Mucosa of stomach (tissue), 1 donor: ENCODE results near the gene PRSS57.
"Not testable (repeated sequence)": the region's sequence is repeated elsewhere in the genome, so short reads cannot be mapped to it uniquely, and the experiment has no call there.

Source experiments
- H3K27me3 ChIP-seq: one replicate; pipeline ENCODE4 v1.7.0; 2013; ENCODE audit warnings: mild to moderate bottlenecking, low read length; ENCODE audit not compliant: control insufficient read depth, insufficient read depth
- H3K36me3 ChIP-seq: one replicate; pipeline ENCODE4 v1.7.0; 2013; ENCODE audit warnings: low read length; ENCODE audit not compliant: control insufficient read depth, insufficient read depth
- H3K4me1 ChIP-seq: one replicate; pipeline ENCODE4 v1.7.0; 2013; ENCODE audit warnings: mild to moderate bottlenecking, low read length; ENCODE audit not compliant: control insufficient read depth, insufficient read depth
- H3K4me3 ChIP-seq: one replicate; pipeline ENCODE4 v1.7.0; 2013; ENCODE audit warnings: low read length
- H3K9ac ChIP-seq: one replicate; pipeline ENCODE4 v1.7.0; 2013; ENCODE audit warnings: mild to moderate bottlenecking, low read length, moderate library complexity
- H3K9me3 ChIP-seq: one replicate; pipeline ENCODE4 v1.7.0; 2013; ENCODE audit warnings: mild to moderate bottlenecking, low read length, moderate library complexity; ENCODE audit not compliant: control insufficient read depth
- donor health status: Pancreatic carcinoma.

PRSS57 gene

DNA sequence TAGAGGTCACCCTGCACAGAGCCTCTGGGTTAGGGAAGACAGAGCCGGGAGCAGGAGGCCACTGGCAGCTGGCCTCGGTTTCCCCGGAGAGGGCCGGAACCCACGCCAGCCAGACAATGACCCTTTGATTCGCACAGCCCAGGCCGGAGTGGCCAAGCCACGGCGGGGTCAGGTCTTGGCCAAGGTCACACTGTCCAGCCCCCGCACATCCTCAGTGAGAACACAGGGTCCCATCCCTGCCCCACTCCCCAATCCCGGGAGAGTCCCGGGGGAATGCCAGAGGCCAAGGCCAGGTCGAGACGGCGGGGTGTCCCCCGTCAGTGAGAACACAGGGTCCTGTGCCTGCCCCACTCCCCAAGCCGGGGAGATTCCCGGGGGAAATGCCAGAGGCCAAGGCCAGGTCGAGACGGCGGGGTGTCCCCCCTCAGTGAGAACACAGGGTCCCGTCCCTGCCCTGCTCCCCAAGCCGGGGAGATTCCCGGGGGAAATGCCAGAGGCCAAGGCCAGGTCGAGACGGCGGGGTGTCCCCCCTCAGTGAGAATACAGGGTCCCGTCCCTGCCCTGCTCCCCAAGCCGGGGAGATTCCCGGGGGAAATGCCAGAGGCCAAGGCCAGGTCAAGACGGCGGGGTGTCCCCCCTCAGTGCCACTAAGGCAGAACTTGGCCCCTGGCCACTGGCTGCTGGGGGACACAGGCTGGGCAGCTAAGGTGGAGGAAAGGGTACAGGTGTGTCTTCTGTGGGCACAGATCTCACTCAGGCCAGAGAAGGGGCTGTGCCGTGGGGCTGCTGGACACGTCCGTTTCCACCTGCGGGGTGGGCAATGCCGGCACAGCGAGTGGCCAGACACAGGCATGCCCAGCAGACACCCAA is 20.7 kb downstream of the PRSS57 start:
- no peak overlapping the region for H3K4me3 ChIP-seq
- peaks cover 10% of the 10 kb centered on the region for H3K4me1 ChIP-seq
- no peaks in the 10 kb centered on the region for H3K36me3 ChIP-seq
- no peak overlapping the region for H3K9ac ChIP-seq
- no peaks in the 10 kb centered on the region for H3K9me3 ChIP-seq
- peaks cover 33% of the 10 kb centered on the region for H3K27me3 ChIP-seq

DNA sequence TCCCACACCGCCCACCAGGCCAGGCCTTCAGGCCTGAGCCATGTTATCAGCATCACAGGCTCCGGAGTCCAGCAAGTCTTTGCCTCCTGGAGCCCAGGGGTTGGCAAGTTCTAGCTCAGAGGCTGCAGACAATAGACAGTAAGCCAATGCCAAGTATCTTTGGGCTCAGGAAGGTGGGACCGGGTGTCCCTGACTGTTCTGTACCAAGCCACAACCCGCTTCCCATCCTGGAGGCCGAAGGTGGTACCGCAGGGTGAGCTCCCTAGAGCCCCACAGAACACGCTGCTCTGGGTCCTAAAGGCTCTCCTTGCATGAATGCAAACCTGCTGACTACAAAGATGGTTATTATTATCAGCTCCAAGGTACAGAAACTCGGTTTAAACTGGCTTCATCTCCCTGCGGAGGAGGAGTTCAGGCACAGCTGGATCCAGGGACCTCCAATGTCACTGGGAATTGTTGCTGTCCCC is 24.6 kb downstream of the PRSS57 start:
- Histone ChIP-seq H3K27me3 (peaks cover 10% of the 10 kb centered on the region), H3K4me1 (peaks cover 1% of the 10 kb centered on the region), H3K9me3 (no peaks in the 10 kb centered on the region)

DNA sequence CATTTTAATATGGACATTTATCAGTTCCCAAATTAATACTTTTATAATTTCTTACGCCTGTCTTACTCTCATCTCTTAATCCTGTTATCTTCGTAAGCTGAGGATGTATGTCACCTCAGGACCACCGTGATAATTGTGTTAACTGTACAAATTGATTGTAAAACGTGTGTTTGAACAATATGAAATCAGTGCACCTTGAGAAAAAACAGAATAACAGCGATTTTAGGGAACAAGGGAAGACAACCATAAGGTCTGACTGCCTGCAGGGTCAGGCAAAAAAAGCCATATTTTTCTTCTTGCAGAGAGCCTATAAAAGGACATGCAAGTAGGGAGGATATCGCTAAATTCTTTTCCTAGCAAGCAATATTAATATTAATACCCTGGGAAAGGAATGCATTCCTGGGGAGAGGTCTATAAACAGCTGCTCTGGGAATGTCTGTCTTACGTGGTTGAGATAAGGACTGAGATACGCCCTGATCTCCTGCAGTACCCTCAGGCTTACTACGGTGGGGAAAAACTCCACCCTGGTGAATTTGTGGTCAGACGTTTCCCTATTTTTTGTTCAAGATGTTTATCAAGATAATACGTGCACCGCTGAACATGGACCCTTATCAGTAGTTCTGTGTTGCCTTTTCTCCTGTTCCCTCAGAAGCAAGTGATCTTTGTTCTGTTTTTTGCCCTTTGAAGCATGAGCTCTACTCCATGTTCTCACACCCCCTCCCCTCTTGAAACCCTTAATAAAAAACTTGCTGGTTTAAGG is 26.4 kb downstream of the PRSS57 start:
- not testable (repeated sequence) for H3K9ac ChIP-seq, H3K4me1 ChIP-seq

More for the DNA sequence above, 24.6 kb downstream of the PRSS57 start:
- H3K36me3 ChIP-seq = no peaks in the 10 kb centered on the region
- H3K9ac ChIP-seq = no peak overlapping the region
- no peak overlapping the region for H3K4me3 ChIP-seq

DNA sequence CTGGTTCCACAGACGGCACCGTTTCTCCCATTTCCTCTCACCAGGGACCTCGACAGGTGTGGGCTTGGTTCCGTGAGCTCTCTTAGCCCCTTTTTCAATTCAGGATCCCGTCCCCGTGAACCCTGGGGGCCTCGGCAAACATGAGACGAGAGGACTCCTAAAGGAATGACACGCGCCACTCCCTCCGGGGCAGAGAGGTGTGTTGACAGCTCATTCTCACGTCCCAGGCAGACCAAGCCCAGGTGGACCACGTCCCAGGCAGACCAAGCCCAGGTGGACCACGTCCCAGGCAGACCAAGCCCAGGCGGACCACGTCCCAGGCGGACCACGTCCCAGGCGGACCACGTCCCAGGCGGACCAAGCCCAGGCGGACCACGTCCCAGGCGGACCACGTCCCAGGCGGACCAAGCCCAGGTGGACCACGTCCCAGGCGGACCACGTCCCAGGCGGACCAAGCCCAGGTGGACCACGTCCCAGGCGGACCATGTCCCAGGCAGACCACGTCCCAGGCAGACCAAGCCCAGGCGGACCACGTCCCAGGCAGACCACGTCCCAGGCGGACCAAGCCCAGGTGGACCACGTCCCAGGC is 28.2 kb downstream of the PRSS57 start:
- H3K9me3 ChIP-seq, H3K4me3 ChIP-seq, H3K27me3 ChIP-seq, H3K36me3 ChIP-seq, H3K9ac ChIP-seq: not testable (repeated sequence)
- H3K4me1 ChIP-seq = peaks cover 10% of the 10 kb centered on the region

More for the DNA sequence above, 26.4 kb downstream of the PRSS57 start:
- not testable (repeated sequence) for H3K9me3 ChIP-seq, H3K27me3 ChIP-seq, H3K4me3 ChIP-seq, H3K36me3 ChIP-seq

DNA sequence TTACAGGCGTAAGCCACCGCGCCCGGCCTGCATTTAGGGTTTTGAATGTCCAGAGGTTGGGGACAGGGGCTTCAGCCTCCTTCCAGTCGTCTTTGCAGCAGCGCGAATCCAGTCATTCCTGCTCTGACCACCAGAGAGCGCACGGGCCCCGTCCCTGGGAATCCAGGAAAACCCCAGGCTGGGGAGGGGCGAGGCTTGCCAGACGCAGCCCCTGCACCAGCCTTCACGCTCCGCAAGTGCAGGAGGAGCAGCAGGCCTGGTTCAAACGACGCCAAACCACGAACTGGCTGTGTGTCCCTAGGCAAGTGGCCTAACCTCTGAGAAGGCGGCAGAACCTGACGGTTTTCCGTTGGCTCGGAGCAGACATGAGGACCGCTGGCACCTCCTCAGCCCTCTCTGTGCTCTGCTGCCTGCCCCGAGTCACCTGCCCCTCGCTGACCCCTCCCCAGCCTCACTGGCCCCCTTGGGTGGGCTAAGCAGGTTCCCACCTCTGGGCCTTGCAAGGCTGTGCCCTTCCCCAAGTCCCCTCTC is 30.3 kb downstream of the PRSS57 start:
- Histone ChIP-seq H3K4me3 (no peak overlapping the region), H3K36me3 (no peaks in the 10 kb centered on the region), H3K9ac (peak overlapping the region; percentile 34), H3K9me3 (no peaks in the 10 kb centered on the region), H3K4me1 (peaks cover 27% of the 10 kb centered on the region), H3K27me3 (no peaks in the 10 kb centered on the region)

DNA sequence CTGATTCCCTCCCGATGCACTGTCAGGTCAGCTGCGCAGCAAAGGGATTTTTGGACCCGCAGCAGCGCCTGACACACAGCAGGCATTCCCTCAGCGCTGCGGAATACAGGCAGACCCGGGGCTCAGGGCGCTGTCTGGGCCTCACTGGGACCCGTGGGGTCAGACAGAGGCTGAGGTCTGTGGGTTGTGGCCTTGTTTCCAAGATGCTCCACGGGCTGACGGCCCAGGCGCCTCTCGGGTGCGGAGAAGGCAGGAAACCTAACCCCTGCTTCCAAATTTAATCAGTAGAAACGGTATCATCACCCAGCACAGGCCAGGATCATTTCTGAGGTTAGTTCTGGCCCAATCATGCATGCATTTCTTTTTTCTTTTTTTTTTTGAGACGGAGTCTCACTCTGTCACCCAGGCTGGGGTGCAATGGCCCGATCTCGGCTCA is 31.6 kb downstream of the PRSS57 start:
- H3K36me3 ChIP-seq = no peaks in the 10 kb centered on the region
- H3K9me3 ChIP-seq = no peaks in the 10 kb centered on the region
- no peaks in the 10 kb centered on the region for H3K27me3 ChIP-seq
- peak overlapping the region; percentile 63 for H3K4me3 ChIP-seq
- peak overlapping the region; percentile 68 for H3K9ac ChIP-seq
- peaks cover 39% of the 10 kb centered on the region for H3K4me1 ChIP-seq

DNA sequence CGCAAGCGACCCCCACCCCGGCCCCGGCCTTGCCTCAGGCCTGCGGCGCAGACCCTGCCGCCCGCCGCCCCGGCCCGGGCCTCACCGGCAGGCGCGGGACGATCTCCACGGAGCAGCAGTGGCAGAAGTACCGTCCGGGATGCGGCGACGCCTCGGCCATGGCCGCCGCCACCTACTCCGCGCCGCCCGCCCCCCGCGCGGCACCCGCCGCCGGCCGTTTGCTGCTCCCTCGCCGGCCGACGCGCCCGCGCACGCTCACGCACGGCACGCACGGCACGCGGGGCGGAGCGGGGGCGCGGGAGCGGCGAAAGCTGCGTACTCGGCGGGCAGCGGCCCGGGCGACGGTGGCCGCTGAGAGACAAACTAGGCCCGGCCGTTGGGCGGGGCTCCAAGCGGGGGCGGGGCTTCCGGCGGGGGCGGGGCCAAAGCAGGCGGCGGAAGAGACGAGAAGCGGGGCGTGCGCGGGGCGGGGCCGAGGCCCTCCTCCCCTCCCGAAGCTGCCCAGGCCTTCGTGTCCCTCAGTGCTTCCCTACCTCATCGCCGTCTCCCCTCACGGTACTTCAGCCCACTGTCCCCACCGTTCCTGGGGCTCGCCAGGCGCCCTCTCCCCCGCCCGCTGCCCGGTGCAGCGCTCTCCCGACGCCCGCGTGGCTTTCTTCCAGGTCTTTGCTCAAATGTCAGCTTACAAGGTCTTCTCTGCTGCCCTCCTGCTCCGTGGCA is 32.1 kb downstream of the PRSS57 start, which contains the start of gene RNF126:
Gene RNF126, minus strand, starts transcription at position 253 of the 720 bp plus-strand sequence. Its CDS starts 93 bp downstream, at position 160.
- Histone ChIP-seq H3K4me1 (peaks cover 45% of the 10 kb centered on the region), H3K9ac (peak within 1 kb of the TSS; percentile 85)

DNA sequence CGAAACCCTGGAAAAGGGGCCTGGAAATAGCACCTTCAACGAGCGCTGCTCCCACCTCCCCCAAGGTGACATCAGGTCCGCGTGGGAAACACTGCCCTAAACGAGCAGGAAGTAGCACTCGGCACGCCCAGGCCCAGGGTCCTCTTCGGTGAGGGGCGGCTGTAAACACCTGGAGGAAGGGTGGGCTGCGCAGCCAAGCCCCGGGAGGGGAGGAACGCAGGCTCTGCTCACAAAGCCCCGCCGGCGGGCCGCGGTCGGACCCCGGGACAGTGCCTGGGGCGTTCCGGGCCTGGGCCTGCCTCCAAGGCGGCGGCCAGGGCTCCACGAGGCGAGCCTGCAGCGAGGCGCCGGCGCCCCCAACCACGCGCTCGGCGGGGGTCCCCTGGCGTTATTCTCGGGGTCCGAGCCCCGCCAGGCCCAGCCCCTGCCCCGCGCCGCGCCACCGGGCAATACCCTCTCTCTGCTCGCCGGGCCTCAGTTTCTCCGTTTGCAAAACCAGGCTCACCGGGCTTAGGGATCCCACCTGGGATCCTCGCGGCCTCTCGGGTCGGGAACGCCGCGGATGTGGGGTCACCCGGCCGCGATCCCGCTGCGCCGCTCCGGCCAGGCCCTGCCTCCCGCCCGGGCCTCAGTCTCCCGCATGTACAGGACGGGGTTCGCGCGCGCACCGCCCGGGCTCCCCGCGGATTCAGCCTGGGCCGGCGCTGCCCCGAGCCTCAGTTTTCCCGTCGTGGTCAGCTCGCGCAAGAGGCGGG is 32.9 kb downstream of the PRSS57 start:
- Histone ChIP-seq H3K4me3 (peak overlapping the region; percentile 74), H3K4me1 (peaks cover 50% of the 10 kb centered on the region), H3K9ac (peak overlapping the region; percentile 85), H3K36me3 (no peaks in the 10 kb centered on the region), H3K27me3 (no peaks in the 10 kb centered on the region), H3K9me3 (no peaks in the 10 kb centered on the region)

More for the DNA sequence above, 32.1 kb downstream of the PRSS57 start, which contains the start of gene RNF126:
- no peaks in the 10 kb centered on the region for H3K9me3 ChIP-seq
- H3K36me3 ChIP-seq = no peaks in the 10 kb centered on the region
- no peaks in the 10 kb centered on the region for H3K27me3 ChIP-seq
- H3K4me3 ChIP-seq = peak within 1 kb of the TSS; percentile 74

DNA sequence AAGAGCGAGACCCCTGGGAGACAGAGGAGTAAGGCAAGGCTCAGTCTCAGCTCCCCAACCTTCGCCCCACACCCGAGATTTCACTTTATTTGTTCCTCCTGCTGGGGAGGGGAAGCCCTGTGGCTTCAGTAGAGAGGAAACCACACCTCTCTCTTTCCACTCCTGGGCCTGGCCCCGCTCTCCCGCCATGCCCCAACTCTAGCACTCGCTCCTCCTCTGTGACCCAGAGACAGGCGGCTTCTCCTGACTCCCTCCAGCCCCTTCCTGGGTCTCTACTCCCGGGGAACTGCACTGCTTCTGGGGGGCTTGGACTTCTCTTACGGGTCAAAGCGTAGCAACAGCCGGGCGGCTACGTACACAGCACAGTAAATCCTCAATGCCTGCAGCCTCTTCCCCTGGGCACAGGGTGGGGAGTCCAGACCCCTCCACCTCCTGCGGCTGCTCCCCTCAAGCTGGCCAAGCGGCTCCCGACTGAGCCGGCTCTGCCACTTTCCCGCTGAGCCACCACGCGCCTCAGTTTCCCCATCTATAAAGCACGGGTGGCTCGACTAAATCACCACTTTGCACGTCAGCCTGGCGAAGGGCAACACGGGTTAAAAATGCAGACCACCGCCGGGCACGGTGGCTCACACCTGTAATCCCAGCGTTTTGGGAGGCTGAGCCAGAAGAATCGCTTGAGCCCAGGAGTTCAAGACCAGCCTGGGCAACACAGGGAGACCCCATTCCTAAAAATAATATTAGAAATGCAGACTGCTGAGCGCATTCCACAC is 33.6 kb downstream of the PRSS57 start:
- peak overlapping the region; percentile 74 for H3K4me3 ChIP-seq
- peaks cover 55% of the 10 kb centered on the region for H3K4me1 ChIP-seq
- no peaks in the 10 kb centered on the region for H3K9me3 ChIP-seq
- H3K27me3 ChIP-seq = no peaks in the 10 kb centered on the region
- no peaks in the 10 kb centered on the region for H3K36me3 ChIP-seq
- peak overlapping the region; percentile 85 for H3K9ac ChIP-seq

DNA sequence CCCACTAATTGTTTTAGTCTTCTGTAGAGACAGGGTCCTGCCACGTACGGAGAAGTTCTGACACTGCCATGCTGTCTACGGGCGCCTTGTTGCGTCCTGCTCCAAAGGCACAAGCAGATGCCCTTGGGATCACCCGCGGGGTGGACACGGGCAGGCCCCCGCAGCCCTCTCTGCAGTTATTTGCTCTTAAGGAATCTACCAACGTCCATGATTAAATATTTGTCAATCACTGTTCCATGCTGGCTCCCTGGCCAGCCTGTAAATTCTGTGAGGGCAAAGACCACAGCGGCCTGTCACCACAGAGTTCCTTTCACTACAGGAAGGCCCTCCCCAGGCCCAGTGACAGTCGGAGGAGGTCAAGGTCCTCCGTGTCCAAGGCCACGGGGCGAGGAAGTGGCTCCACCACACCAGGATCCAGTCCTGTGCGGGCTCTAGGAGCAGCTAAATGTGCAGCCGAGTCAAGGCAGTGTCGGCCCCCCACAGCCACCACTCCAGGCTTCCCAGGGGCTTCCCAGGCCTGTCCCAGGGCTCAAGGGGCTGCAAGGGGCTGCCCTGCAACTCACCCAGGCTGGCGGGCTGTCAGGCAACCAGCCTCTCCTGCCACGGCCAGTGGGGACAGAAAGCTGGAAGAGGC is 34.3 kb downstream of the PRSS57 start:
- peak overlapping the region; percentile 85 for H3K9ac ChIP-seq
- peak overlapping the region; percentile 74 for H3K4me3 ChIP-seq
- H3K9me3 ChIP-seq = no peaks in the 10 kb centered on the region
- H3K27me3 ChIP-seq = no peaks in the 10 kb centered on the region
- no peaks in the 10 kb centered on the region for H3K36me3 ChIP-seq
- H3K4me1 ChIP-seq = peaks cover 55% of the 10 kb centered on the region
